GM23338 (cell line): ENCODE data around the gene UNC5B. TPM values are rescaled to one million over a fixed set of nuclear protein-coding genes. Genes with fewer than 3 reads are reported as not detected.
"Not testable (repeated sequence)": the region's sequence is repeated elsewhere in the genome, so short reads cannot be mapped to it uniquely, and the experiment has no call there.

ENCODE experiments used
- ATAC-seq: fragments of 200-7000 bp; cut with Tn5 transposase; 3 replicates; pipeline ENCODE4 v1.9.1; 2020
- DNase-seq: peaks from one replicate; pipeline ENCODE4 v3.0.0-alpha.2; 2015; ENCODE audit warnings: low spot score
- H2AFZ ChIP-seq: fragments of 200-600 bp; sonication (generic); 2 replicates; pipeline ENCODE4 v1.8.0; 2016; ENCODE audit warnings: antibody characterized with exemption, mild to moderate bottlenecking, moderate library complexity
- H3F3A ChIP-seq: fragments of 200-600 bp; sonication (generic); replicated peaks from 2 replicates; pipeline ENCODE4 v1.8.0; 2017; ENCODE audit warnings: antibody characterized with exemption, mixed run types, low read depth
- H3K27ac ChIP-seq: fragments of 200-600 bp; sonication (generic); 2 replicates; pipeline ENCODE4 v1.6.1; 2016; ENCODE audit warnings: low read depth
- H3K27me3 ChIP-seq: fragments of 200-600 bp; sonication (generic); 2 replicates; pipeline ENCODE4 v1.8.0; 2016; ENCODE audit warnings: mild to moderate bottlenecking, mixed run types, moderate library complexity; ENCODE audit not compliant: insufficient read depth
- H3K36me3 ChIP-seq: fragments of 200-600 bp; sonication (generic); 2 replicates; pipeline ENCODE4 v1.8.0; 2016; ENCODE audit warnings: mild to moderate bottlenecking; ENCODE audit not compliant: insufficient read depth
- H3K4me1 ChIP-seq: fragments of 200-600 bp; sonication (generic); 2 replicates; pipeline ENCODE4 v1.8.0; 2016; ENCODE audit warnings: mild to moderate bottlenecking, moderate library complexity; ENCODE audit not compliant: insufficient read depth
- H3K4me2 ChIP-seq: fragments of 200-600 bp; sonication (generic); 2 replicates; pipeline ENCODE4 v1.7.1; 2017; ENCODE audit warnings: mixed run types
- H3K4me3 ChIP-seq: fragments of 200-600 bp; sonication (generic); 2 replicates; pipeline ENCODE4 v1.6.1; 2016; ENCODE audit warnings: mixed run types
- H3K79me2 ChIP-seq: fragments of 200-600 bp; sonication (generic); replicated peaks from 2 replicates; pipeline ENCODE4 v1.8.0; 2017; ENCODE audit warnings: mild to moderate bottlenecking; ENCODE audit not compliant: insufficient read depth
- H3K9me2 ChIP-seq: fragments of 200-600 bp; sonication (generic); 2 replicates; pipeline ENCODE4 v1.8.0; 2017; ENCODE audit not compliant: insufficient read depth
- H4K20me1 ChIP-seq: fragments of 200-600 bp; sonication (generic); replicated peaks from 2 replicates; pipeline ENCODE4 v1.8.0; 2017; ENCODE audit warnings: mild to moderate bottlenecking; ENCODE audit not compliant: insufficient read depth
- H3K27ac Mint-ChIP-seq: 2 replicates; pipeline ENCODE4 v1.8.0; 2020; ENCODE audit warnings: inconsistent platforms, mild to moderate bottlenecking, moderate library complexity, mixed read lengths
- H3K27me3 Mint-ChIP-seq: 3 replicates; pipeline ENCODE4 v1.8.0; 2022; ENCODE audit warnings: low read depth, mild to moderate bottlenecking, moderate library complexity, mixed read lengths, inconsistent platforms; ENCODE audit not compliant: insufficient read depth, poor library complexity
- H3K36me3 Mint-ChIP-seq: 3 replicates; pipeline ENCODE4 v1.8.0; 2021; ENCODE audit warnings: low read depth, mild to moderate bottlenecking, inconsistent platforms, moderate library complexity, mixed read lengths
- H3K4me1 Mint-ChIP-seq: 3 replicates; pipeline ENCODE4 v1.8.0; 2020; ENCODE audit warnings: mild to moderate bottlenecking, inconsistent platforms, mixed read lengths
- H3K4me3 Mint-ChIP-seq: 3 replicates; pipeline ENCODE4 v1.8.0; 2021; ENCODE audit warnings: moderate library complexity, mild to moderate bottlenecking, inconsistent platforms, mixed read lengths
- H3K9me3 Mint-ChIP-seq: 3 replicates; pipeline ENCODE4 v1.8.0; 2020; ENCODE audit warnings: moderate library complexity, mild to moderate bottlenecking, inconsistent platforms, mixed read lengths
- CREB1 ChIP-seq: fragments of 250-450 bp; sonication (Bioruptor Pico); IDR thresholded peaks from 2 replicates; pipeline ENCODE4 v1.5.0; 2020; ENCODE audit warnings: low read depth, mild to moderate bottlenecking, moderate library complexity
- JUNB ChIP-seq: IDR thresholded peaks from one replicate; pipeline ENCODE4 v1.6.1; 2016; ENCODE audit warnings: antibody characterized with exemption; ENCODE audit not compliant: unreplicated experiment
- POLR2AphosphoS5 ChIP-seq: IDR thresholded peaks from 2 replicates; pipeline ENCODE4 v1.6.1; 2016; ENCODE audit warnings: antibody characterized with exemption, low read depth
- ZNF331 ChIP-seq: fragments of 250-450 bp; sonication (Bioruptor Pico); IDR thresholded peaks from 2 replicates; pipeline ENCODE4 v1.5.0; 2020; ENCODE audit warnings: low read depth, mild to moderate bottlenecking, moderate library complexity
- polyA plus RNA-seq: library from polyadenylated mRNA; unstranded; fragments of >200 nt; fragmentation: Nextera tagmentation; extraction: Ambion mirVana; gene quantifications from 2 replicates; pipeline ENCODE4 v1.2.1, GENCODE V29; 2016
- total RNA-seq: library from RNA; depleted of rRNA; stranded (reverse); fragments of >200 nt; shearing (Covaris generic); gene quantifications from 2 replicates; pipeline ENCODE4 v1.2.3, GENCODE V29; 2014
- TF ChIP-seq, protein P1 (sequence below): IDR thresholded peaks from 2 replicates; pipeline ENCODE4 v1.6.1; 2016; ENCODE audit warnings: antibody characterized with exemption
- TF ChIP-seq, protein P2 (sequence below): fragments of 250-450 bp; sonication (Bioruptor Pico); IDR thresholded peaks from 2 replicates; pipeline ENCODE4 v1.5.0; 2020; ENCODE audit warnings: mild to moderate bottlenecking, moderate library complexity

The UNC5B gene
- total and polyA plus RNA-seq, 2 experiments from 2014 or later, result 8.0 to 31.2 TPM

DNA sequence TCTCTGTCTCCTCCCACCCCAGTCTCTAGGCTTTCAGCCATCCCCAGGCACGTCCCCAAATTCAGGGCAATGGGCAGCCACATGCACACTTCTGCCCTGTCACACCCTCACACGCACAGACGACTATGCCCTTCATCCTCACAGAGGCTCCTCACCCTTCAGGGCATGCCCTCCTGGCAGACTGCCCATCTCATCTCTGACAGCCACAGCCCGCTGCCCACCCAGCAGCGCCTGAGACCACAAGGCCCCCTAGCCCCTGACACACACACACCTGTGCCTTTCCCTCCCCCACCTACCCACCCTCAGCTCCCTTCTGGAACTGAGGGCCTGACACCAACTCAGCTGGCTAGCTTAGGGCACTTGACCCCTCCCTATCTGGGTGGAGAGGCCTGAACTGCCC, 83.7 kb downstream of the UNC5B start:
- TF ChIP-seq, protein P1, sequence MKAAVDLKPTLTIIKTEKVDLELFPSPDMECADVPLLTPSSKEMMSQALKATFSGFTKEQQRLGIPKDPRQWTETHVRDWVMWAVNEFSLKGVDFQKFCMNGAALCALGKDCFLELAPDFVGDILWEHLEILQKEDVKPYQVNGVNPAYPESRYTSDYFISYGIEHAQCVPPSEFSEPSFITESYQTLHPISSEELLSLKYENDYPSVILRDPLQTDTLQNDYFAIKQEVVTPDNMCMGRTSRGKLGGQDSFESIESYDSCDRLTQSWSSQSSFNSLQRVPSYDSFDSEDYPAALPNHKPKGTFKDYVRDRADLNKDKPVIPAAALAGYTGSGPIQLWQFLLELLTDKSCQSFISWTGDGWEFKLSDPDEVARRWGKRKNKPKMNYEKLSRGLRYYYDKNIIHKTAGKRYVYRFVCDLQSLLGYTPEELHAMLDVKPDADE, result no peak
- TF ChIP-seq, protein P2, sequence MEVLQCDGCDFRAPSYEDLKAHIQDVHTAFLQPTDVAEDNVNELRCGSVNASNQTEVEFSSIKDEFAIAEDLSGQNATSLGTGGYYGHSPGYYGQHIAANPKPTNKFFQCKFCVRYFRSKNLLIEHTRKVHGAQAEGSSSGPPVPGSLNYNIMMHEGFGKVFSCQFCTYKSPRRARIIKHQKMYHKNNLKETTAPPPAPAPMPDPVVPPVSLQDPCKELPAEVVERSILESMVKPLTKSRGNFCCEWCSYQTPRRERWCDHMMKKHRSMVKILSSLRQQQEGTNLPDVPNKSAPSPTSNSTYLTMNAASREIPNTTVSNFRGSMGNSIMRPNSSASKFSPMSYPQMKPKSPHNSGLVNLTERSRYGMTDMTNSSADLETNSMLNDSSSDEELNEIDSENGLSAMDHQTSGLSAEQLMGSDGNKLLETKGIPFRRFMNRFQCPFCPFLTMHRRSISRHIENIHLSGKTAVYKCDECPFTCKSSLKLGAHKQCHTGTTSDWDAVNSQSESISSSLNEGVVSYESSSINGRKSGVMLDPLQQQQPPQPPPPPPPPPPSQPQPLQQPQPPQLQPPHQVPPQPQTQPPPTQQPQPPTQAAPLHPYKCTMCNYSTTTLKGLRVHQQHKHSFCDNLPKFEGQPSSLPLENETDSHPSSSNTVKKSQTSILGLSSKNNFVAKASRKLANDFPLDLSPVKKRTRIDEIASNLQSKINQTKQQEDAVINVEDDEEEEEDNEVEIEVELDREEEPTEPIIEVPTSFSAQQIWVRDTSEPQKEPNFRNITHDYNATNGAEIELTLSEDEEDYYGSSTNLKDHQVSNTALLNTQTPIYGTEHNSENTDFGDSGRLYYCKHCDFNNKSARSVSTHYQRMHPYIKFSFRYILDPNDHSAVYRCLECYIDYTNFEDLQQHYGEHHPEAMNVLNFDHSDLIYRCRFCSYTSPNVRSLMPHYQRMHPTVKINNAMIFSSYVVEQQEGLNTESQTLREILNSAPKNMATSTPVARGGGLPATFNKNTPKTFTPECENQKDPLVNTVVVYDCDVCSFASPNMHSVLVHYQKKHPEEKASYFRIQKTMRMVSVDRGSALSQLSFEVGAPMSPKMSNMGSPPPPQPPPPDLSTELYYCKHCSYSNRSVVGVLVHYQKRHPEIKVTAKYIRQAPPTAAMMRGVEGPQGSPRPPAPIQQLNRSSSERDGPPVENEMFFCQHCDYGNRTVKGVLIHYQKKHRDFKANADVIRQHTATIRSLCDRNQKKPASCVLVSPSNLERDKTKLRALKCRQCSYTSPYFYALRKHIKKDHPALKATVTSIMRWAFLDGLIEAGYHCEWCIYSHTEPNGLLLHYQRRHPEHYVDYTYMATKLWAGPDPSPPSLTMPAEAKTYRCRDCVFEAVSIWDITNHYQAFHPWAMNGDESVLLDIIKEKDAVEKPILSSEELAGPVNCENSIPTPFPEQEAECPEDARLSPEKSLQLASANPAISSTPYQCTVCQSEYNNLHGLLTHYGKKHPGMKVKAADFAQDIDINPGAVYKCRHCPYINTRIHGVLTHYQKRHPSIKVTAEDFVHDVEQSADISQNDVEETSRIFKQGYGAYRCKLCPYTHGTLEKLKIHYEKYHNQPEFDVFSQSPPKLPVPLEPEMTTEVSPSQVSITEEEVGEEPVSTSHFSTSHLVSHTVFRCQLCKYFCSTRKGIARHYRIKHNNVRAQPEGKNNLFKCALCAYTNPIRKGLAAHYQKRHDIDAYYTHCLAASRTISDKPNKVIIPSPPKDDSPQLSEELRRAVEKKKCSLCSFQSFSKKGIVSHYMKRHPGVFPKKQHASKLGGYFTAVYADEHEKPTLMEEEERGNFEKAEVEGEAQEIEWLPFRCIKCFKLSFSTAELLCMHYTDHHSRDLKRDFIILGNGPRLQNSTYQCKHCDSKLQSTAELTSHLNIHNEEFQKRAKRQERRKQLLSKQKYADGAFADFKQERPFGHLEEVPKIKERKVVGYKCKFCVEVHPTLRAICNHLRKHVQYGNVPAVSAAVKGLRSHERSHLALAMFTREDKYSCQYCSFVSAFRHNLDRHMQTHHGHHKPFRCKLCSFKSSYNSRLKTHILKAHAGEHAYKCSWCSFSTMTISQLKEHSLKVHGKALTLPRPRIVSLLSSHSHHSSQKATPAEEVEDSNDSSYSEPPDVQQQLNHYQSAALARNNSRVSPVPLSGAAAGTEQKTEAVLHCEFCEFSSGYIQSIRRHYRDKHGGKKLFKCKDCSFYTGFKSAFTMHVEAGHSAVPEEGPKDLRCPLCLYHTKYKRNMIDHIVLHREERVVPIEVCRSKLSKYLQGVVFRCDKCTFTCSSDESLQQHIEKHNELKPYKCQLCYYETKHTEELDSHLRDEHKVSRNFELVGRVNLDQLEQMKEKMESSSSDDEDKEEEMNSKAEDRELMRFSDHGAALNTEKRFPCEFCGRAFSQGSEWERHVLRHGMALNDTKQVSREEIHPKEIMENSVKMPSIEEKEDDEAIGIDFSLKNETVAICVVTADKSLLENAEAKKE (CRISPR knock-in tag), result no peak
- no peak for TF ChIP-seq JUNB
- no peak for TF ChIP-seq ZNF331 (CRISPR knock-in tag)
- TF ChIP-seq CREB1 (CRISPR knock-in tag), result no peak
- no peak for TF ChIP-seq POLR2AphosphoS5
- no peak overlapping the region for H2AFZ ChIP-seq
- peaks cover 48% of the 10 kb centered on the region for H3K36me3 Mint-ChIP-seq
- H3K4me3 Mint-ChIP-seq, result no peak overlapping the region
- H3K36me3 ChIP-seq, result no peaks in the 10 kb centered on the region; the same call in 1 of the 2 replicates
- H3K79me2 ChIP-seq, result no peaks in the 10 kb centered on the region
- DNase-seq (no peak), ATAC-seq (no peak)
- H3K4me1 ChIP-seq, result no peaks in the 10 kb centered on the region
- no peaks in the 10 kb centered on the region for H3K27me3 Mint-ChIP-seq
- no peak overlapping the region for H3K4me2 ChIP-seq
- H3K27me3 ChIP-seq, result no peaks in the 10 kb centered on the region
- no peaks in the 10 kb centered on the region for H3K9me3 Mint-ChIP-seq
- H3K4me3 ChIP-seq, result no peak overlapping the region
- no peaks in the 10 kb centered on the region for H3K4me1 Mint-ChIP-seq
- H3K27ac Mint-ChIP-seq, result no peak overlapping the region
- H3F3A ChIP-seq, result no peaks in the 10 kb centered on the region
- no peak overlapping the region for H3K27ac ChIP-seq
- no peaks in the 10 kb centered on the region for H3K9me2 ChIP-seq
- peaks cover 4% of the 10 kb centered on the region; the same call in 1 of the 2 replicates for H4K20me1 ChIP-seq

DNA sequence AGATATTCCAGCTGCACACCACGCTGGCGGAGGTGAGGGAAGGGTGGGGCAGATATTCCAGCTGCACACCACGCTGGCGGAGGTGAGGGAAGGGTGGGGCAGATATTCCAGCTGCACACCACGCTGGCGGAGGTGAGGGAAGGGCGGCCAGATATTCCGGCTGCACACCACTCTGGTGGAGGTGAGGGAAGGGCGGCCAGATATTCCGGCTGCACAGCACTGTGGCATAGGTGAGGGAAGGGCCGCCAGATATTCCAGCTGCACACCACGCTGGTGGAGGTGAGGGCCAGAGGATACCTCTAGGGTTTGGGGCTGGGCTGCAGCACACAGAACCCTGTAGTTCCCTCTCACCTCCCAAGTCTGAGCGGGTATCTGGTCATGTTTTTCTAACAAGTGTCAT, 84.4 kb downstream of the UNC5B start:
- H3F3A ChIP-seq, H3K4me3 ChIP-seq, H3K4me2 ChIP-seq, H3K27ac Mint-ChIP-seq, H3K9me2 ChIP-seq, H3K79me2 ChIP-seq, H3K4me3 Mint-ChIP-seq, H2AFZ ChIP-seq, DNase-seq, H3K27me3 Mint-ChIP-seq, H3K4me1 Mint-ChIP-seq, H3K27me3 ChIP-seq, H4K20me1 ChIP-seq, H3K36me3 ChIP-seq, H3K27ac ChIP-seq, H3K4me1 ChIP-seq, H3K9me3 Mint-ChIP-seq, ATAC-seq: not testable (repeated sequence)
- H3K36me3 Mint-ChIP-seq, result peaks cover 48% of the 10 kb centered on the region
